Measurements from ENCODE around the gene SPAG17.
A peak's percentile ranks its signal among the peaks of the same experiment; 100 is the strongest.
"Not testable (repeated sequence)": the region's sequence is repeated elsewhere in the genome, so short reads cannot be mapped to it uniquely, and the experiment has no call there.

Gene SPAG17

GRCh38 chr1:117971777-117972176 lies 213.3 kb downstream of the SPAG17 start:
- DNase-seq (ENCODE audit: low spot score): no peak

DNA sequence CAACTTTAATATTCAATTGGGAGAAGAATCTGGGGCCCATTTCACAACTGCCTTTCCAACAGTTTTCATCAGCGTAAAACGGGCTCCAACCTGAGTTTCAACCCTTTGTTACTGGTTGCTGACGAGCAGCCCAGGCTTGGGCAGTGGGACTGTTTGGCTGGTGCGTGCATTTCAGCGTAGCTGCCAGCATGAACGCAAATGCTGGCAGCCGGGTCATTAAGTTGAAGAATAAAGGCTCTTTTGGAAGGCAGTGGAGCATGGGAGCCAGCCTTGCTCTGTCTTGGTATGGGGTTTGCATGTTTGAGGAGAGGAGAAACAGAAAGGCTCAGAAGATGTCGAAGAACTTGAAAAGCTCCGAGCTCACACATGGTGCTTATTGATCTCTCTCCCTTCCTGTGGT lies 214.8 kb downstream of the SPAG17 start:
- DNase-seq (ENCODE audit: low spot score): no peak

- DNase-seq (ENCODE audit: low spot score): no peak
These were observed 217.1 kb downstream of the SPAG17 start for GRCh38 chr1:117967881-117968280.

DNA sequence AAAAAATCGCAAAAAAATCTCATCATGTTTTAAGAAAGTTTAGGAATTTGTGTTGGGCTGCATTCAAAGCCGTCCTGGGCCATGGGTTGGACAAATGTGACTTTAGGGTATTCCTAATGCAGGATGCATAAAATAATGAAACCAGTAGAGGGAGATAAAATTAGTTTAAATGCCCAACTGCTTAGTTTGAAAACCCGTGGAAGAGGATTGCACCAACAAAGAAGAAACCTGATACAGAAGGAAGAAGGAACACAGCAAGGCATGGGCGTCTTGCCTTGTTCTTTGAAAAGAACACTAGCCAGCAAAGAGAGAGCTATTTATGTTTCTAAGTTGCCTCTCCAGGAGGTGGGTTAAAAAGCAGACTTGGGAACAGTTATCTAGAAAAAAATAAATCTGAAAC lies 217.6 kb downstream of the SPAG17 start:
- no peak for DNase-seq (ENCODE audit: low spot score)

DNA sequence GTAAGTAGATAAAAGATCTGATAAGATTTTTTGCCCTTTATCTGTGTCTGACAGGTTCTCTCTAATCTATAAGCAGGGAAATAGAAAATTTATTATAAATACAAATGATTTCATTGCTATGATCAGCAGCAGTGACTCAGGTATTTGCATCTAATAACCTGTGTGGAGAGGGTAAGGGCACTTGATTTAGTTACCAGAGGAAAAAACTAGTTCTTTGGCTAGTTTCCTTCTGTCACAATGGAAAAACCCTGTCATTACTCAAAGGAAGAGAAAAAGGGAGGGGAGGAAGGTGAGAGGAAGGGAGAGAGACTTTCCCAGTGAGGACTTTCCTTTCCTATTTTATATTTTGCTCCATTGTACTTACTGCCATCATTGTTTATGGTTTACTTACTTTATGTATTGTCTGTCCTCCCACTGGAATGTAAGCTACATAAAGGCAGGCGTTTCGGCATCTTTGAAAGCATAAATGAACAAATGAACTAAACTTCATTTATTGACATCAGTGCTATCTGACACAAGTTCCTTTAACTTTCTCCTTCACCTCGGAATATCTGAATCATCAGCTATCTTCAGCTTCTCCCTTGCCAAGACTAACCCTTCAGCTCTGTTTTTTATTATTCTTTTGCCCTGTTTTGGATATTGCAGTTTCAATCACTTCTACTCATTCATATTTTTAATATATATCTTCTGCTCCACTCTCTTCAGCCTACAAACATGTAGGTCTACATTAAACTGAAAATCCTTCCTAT lies 220.6 kb downstream of the SPAG17 start:
- DNase-seq (ENCODE audit: low spot score): no peak

- no peak for DNase-seq (ENCODE audit: low spot score)
These were observed 225.7 kb downstream of the SPAG17 start for GRCh38 chr1:117959364-117959763.

DNA sequence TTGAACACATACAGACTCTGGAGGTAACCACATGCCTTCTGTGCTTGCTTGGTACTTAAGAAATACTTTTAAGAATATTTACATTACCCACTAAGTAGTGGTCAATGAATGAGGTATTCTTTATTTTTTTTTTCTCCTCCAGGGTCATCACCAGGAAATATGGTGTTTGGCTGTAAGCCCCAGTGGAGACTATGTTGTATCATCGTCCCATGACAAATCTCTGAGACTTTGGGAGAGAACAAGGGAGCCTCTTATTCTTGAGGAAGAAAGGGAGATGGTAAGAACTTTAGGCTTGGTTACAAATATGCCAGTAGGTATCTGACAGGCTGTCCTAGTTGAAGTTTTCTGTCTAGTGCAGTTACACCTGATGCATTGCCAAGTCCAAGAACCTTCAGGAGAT lies 232.6 kb downstream of the SPAG17 start:
- no peak for DNase-seq (ENCODE audit: low spot score)

- DNase-seq (ENCODE audit: low spot score): no peak
These were observed 242.7 kb downstream of the SPAG17 start for GRCh38 chr1:117942293-117942692.

- no peak for DNase-seq (ENCODE audit: low spot score)
These were observed 251.3 kb downstream of the SPAG17 start for GRCh38 chr1:117933769-117934168.

DNA sequence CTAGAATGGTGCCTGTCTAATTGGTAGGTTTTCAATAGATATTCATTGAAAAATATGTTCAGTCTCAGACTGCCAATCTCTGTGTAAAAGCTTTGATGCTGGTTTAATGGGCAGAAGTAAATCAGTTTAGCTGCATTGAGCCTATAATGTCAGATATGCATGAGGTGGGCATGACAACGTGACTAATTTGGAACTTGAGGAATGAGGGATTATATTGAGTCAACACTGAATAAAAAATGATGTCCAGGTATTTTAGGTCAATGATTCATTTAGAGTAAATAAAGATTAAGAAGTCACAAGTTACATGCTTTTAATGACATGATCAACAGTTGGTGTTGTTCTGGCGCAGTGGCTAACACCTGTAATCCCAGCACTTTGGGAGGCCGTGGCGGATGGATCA lies 252.5 kb downstream of the SPAG17 start:
- DNase-seq (ENCODE audit: low spot score): no peak

DNA sequence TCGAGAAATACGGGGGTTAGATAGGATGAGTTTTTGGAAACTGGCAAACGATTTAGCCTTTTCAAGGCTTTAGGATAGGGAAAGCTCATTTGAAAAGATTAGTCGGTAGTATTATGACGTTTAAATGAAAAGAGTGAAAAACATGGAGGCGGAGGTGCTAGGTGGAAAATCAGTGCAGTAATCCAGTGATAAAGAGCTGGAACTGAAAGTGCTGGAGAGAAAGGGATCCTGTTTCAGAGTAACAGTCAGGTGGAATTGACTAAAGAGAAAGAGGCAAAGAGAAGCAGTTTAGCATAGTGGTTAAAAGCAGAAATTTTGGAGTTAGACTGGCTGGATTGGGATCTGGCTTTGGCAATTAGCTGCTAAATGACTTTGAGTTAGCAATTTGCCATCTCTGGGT lies 254.5 kb downstream of the SPAG17 start:
- peak; percentile 2 for DNase-seq (ENCODE audit: low spot score)

DNA sequence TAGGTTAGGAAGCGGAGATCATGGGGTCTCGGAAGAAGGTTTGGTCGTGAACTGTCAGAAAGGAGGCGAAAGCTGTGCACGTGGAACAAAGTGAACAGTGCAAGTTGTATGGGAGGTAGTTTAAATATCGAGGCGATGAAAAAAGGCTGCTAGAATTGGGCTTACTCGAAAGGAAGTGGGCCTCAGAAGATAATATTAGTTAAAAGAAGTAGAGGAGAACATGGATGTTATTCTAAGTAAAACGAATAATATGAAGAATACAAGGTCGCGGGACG lies 254.9 kb downstream of the SPAG17 start:
- DNase-seq (ENCODE audit: low spot score): peak; percentile 3

GRCh38 chr1:117929343-117930172 lies 255.5 kb downstream of the SPAG17 start, which contains the start of the genes GDAP2 and WDR3:
GDAP2 (minus strand) TSS chr1:117929621; CDS start chr1:117920357, 9,264 bp downstream.
WDR3 (plus strand) TSS chr1:117929739; CDS start chr1:117933320, 3,581 bp downstream.
- peak; percentile 94 for DNase-seq (ENCODE audit: low spot score)

GRCh38 chr1:117928881-117929342 lies 256.1 kb downstream of the SPAG17 start:
- DNase-seq (ENCODE audit: low spot score): no peak

DNA sequence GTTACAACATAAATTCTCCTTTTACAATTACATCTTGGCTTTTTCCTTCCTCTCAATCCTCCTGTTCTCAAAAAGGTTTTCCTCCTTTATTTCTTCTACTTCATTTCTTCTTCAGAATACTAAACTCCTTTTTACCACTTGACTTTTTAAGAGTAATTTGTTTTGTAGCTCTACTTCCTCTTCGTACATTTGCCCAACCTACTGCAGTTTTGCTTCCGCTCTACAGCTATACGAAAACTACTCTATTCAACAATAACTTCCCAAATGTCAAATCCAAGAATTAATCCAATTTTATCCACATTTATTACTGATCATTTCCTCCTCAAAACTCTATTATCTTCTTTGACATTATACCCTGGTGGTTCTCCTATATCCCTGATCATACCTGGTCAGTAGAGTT lies 259.0 kb downstream of the SPAG17 start:
- DNase-seq (ENCODE audit: low spot score): no peak

- DNase-seq (ENCODE audit: low spot score): not testable (repeated sequence)
These were observed 262.3 kb downstream of the SPAG17 start for GRCh38 chr1:117922717-117923116.

DNA sequence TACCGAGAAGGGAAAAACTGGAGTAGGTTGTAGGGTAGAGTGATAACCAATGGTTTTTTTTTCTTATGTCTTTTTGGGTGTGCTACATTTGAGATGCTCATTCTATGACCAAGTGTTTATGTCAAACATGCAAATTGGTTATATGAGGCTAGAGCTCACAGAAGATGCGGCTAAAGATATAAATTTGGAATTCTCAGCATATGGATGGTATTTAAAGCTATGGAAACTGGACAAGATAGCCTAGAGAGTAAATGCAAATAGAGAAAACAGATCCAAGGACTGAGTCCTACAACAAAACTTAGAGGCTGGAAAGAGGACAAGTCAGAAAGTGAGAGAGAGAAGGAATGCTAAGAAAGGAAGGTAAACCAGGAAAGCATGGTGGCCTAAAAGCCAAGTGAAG lies 263.0 kb downstream of the SPAG17 start:
- DNase-seq (ENCODE audit: low spot score): no peak

- no peak for DNase-seq (ENCODE audit: low spot score)
These were observed 265.7 kb downstream of the SPAG17 start for GRCh38 chr1:117919376-117919775.

- no peak for DNase-seq (ENCODE audit: low spot score)
These were observed 274.0 kb downstream of the SPAG17 start for GRCh38 chr1:117911051-117911450.

- no peak for DNase-seq (ENCODE audit: low spot score)
These were observed 280.0 kb downstream of the SPAG17 start for GRCh38 chr1:117905019-117905418.

GRCh38 chr1:117904485-117904884 lies 280.5 kb downstream of the SPAG17 start:
- no peak for DNase-seq (ENCODE audit: low spot score)

Measured in germinal center (tissue), 1 donor.